Fibroblast of lung (primary cell): ENCODE data around the gene MYDGF. TPM values are rescaled to one million over a fixed set of nuclear protein-coding genes. Genes with fewer than 3 reads are reported as not detected.

ENCODE experiments used
- DNase-seq, 2 donors: peaks; one replicate each; pipeline versions ENCODE4 v3.0.0 to v3.0.0-alpha.2; 2010; ENCODE audit warnings: low read depth in 2 of 2
- H2AFZ ChIP-seq: 2 replicates; pipeline ENCODE4 v1.5.1; 2012; ENCODE audit warnings: low read length, control low read depth, inconsistent platforms
- H3K27ac ChIP-seq: 2 replicates; pipeline ENCODE4 v1.5.1; 2011; ENCODE audit warnings: low read length, control low read depth; ENCODE audit not compliant: insufficient read depth
- H3K27me3 ChIP-seq: 2 replicates; pipeline ENCODE4 v1.5.1; 2011; ENCODE audit warnings: mild to moderate bottlenecking, low read length; ENCODE audit not compliant: control insufficient read depth, insufficient read depth
- H3K36me3 ChIP-seq: 2 replicates; pipeline ENCODE4 v1.5.1; 2011; ENCODE audit warnings: low read length; ENCODE audit not compliant: control insufficient read depth, insufficient read depth
- H3K4me1 ChIP-seq: 2 replicates; pipeline ENCODE4 v1.5.1; 2011; ENCODE audit warnings: low read length; ENCODE audit not compliant: control insufficient read depth, insufficient read depth; ENCODE audit errors: extremely low read depth
- H3K4me2 ChIP-seq: 2 replicates; pipeline ENCODE4 v1.5.1; 2011; ENCODE audit warnings: low read length, control low read depth; ENCODE audit not compliant: insufficient read depth; ENCODE audit errors: extremely low read depth
- H3K4me3 ChIP-seq, 4 experiments: fragments of 200-600 bp in 1 of 4; sonication (generic) in 1 of 4; replicated peaks in 1 of 4; 2 replicates each; pipeline ENCODE4 v1.5.1; 2011 to 2016; ENCODE audit warnings: low read length in 4 of 4, low read depth in 3 of 4, mild to moderate bottlenecking in 3 of 4, control low read depth in 2 of 4, inconsistent platforms in 1 of 4, mixed read lengths in 1 of 4; ENCODE audit not compliant: insufficient read depth in 1 of 4; ENCODE audit errors: control extremely low read depth in 1 of 4
- H3K79me2 ChIP-seq: 2 replicates; pipeline ENCODE4 v1.5.1; 2012; ENCODE audit warnings: mild to moderate bottlenecking, low read length, inconsistent platforms; ENCODE audit not compliant: control insufficient read depth, insufficient read depth
- H3K9ac ChIP-seq: 2 replicates; pipeline ENCODE4 v1.5.1; 2011; ENCODE audit warnings: mild to moderate bottlenecking, low read length, control low read depth; ENCODE audit not compliant: insufficient read depth
- H3K9me3 ChIP-seq: 2 replicates; pipeline ENCODE4 v1.5.1; 2012; ENCODE audit warnings: low read depth, low read length; ENCODE audit not compliant: control insufficient read depth, insufficient read depth
- H4K20me1 ChIP-seq: 2 replicates; pipeline ENCODE4 v1.5.1; 2011; ENCODE audit warnings: low read length; ENCODE audit not compliant: control insufficient read depth, insufficient read depth; ENCODE audit errors: extremely low read depth
- CTCF ChIP-seq, 2 donors: IDR thresholded peaks in 1 of 2; conservative IDR thresholded peaks in 1 of 2; 1 replicate in 1 of 2; 2 replicates in 1 of 2; pipeline ENCODE4 v1.5.1; 2011 to 2012; ENCODE audit warnings: low read length in 2 of 2, control low read depth in 1 of 2, inconsistent platforms in 1 of 2, low read depth in 1 of 2, mild to moderate bottlenecking in 1 of 2
- EZH2 ChIP-seq: IDR thresholded peaks from 2 replicates; pipeline ENCODE4 v1.5.1; 2012; ENCODE audit warnings: low read length, control low read depth, mild to moderate bottlenecking; ENCODE audit errors: missing control alignments
- polyA plus RNA-seq, 2 donors: library from polyadenylated mRNA; depleted of rRNA in 1 of 2; stranded (reverse) in 1 of 2; unstranded in 1 of 2; fragments of >200 nt; gene quantifications; 2 replicates each; pipeline ENCODE4 v1.2.1, GENCODE V29; 2011 to 2012; ENCODE audit warnings: missing spikeins in 1 of 2
- total RNA-seq: library from RNA; depleted of rRNA; stranded (reverse); fragments of >200 nt; gene quantifications from 2 replicates; pipeline ENCODE4 v1.2.1, GENCODE V29; 2014

MYDGF gene
- total and polyA plus RNA-seq, 2 donors (not counting 1 experiment from before 2014, with no cell fraction given): 167 to 181 TPM

DNA sequence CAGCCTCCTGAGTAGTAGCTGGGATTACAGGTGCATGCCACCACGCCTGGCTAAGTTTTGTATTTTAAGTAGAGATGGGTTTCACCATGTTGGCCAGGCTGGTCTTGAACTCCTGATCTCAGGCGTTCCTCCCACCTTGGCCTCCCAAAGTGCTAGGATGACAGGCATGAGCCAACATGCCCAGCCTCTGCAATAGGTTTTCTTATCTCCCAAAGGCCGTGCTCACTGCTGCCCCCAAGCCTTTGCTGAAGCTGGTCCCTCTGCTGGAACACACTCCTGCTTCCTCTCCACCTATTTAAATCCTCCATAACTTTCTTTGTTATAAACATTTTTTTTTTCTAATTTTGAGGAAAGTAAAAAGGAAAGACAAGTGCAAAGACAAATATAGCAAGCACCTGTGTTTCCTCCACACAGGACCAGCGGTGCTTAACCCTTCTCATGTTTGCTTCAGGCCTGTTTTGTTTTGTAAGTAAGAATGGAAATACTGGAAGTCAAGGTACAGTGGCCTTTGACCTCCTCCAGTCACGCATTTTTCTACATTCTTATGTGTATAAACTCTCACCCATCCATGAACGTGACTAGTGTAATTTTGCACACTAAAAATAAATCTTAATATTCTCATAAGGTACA is 45.3 kb downstream of the MYDGF start:
- Histone ChIP-seq H3K9ac (no peak overlapping the region), H3K79me2 (no peaks in the 10 kb centered on the region), H4K20me1 (no peaks in the 10 kb centered on the region), H3K27ac (no peak overlapping the region), H3K9me3 (no peaks in the 10 kb centered on the region), H3K27me3 (peaks cover 3% of the 10 kb centered on the region), H3K4me2 (no peak overlapping the region), H2AFZ (no peak overlapping the region), H3K4me1 (no peaks in the 10 kb centered on the region), H3K36me3 (no peaks in the 10 kb centered on the region), H3K4me3 (no peak overlapping the region)
- TF ChIP-seq CTCF (conservative IDR thresholded peaks at IDR 0.05 in 1 of 2, IDR thresholded peaks at IDR 0.05 in 1 of 2; ENCODE audit: low read depth in 1 of 2, low read length in 2 of 2) (peak in 1 of 2 donors; percentile 42), EZH2 (no peak)
- DNase-seq: peak in 1 of 2 donors; percentile 17

DNA sequence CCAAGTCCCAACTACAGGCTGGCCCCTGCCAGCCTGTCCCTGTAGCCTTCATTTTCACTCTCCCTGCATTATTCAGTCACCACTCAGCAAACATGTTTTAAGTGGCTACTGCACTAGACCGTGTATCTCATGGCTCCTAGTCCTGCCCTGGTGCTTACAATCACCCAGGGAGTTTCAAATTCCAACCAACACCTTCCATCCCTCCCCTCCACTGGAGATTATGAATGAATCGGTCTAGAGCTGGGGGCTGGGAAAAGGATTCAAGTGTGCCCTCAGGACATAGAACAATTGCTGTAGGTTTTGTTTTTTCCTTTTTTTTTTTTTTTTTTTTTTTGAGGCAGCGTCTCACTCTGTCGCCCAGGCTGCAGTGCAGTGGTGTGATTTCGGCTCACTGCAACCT is 45.8 kb downstream of the MYDGF start:
- no peaks in the 10 kb centered on the region for H3K36me3 ChIP-seq
- H3K27ac ChIP-seq: no peak overlapping the region
- H3K4me1 ChIP-seq: no peaks in the 10 kb centered on the region
- TF ChIP-seq CTCF (conservative IDR thresholded peaks at IDR 0.05 in 1 of 2, IDR thresholded peaks at IDR 0.05 in 1 of 2; ENCODE audit: low read depth in 1 of 2, low read length in 2 of 2) (no peak), EZH2 (no peak)
- H3K4me2 ChIP-seq: no peak overlapping the region
- H3K9ac ChIP-seq: no peak overlapping the region
- no peaks in the 10 kb centered on the region for H3K9me3 ChIP-seq
- no peak overlapping the region for H3K4me3 ChIP-seq
- H3K27me3 ChIP-seq: peaks cover 3% of the 10 kb centered on the region
- H2AFZ ChIP-seq: no peak overlapping the region
- DNase-seq: no peak
- H3K79me2 ChIP-seq: no peaks in the 10 kb centered on the region
- no peaks in the 10 kb centered on the region for H4K20me1 ChIP-seq

DNA sequence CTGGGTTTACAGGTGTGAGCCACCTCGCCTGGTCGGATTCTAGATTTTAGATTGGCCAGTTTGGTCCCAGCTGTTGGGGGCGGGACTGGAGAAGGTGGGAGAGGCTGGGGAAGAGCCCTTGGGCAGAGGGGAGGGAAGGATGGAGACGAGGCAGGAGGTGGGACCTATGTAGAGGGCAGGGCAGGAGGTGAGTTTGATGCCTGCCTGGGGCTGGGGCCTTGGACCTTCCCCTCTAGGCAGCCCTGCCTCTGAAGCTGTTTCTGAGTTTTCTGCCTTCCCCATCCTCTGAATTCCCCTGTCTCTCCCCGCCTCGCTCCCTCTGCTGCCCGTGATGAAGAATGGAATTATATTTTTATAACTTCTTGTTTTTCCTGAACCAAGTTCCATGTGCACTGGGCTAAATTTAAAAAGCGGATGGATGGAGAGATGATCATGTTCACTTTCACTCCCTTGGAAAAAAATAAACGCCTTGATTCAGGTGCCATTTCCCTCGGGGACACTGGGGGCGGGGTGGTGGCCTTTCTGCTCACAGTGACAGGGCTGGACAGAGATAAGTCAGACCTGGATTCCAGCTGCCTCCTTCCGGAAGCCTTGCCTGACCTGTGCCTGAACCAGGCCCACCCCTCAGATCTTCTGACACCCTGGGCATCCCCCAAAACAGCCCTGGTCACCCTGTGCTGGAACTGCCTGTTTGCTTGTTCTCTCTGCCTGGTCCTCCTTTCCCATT is 47.3 kb downstream of the MYDGF start:
- no peaks in the 10 kb centered on the region for H3K36me3 ChIP-seq
- TF ChIP-seq EZH2: no peak
- TF ChIP-seq CTCF (conservative IDR thresholded peaks at IDR 0.05 in 1 of 2, IDR thresholded peaks at IDR 0.05 in 1 of 2; ENCODE audit: low read depth in 1 of 2, low read length in 2 of 2): peak; percentile 4 to 14
- H3K9me3 ChIP-seq: no peaks in the 10 kb centered on the region
- peaks cover 5% of the 10 kb centered on the region for H3K27me3 ChIP-seq
- H3K27ac ChIP-seq: no peak overlapping the region
- no peak overlapping the region for H3K4me3 ChIP-seq
- no peak overlapping the region for H3K4me2 ChIP-seq
- DNase-seq: no peak
- no peaks in the 10 kb centered on the region for H3K79me2 ChIP-seq
- H4K20me1 ChIP-seq: no peaks in the 10 kb centered on the region
- H3K9ac ChIP-seq: no peak overlapping the region
- no peaks in the 10 kb centered on the region for H3K4me1 ChIP-seq
- no peak overlapping the region for H2AFZ ChIP-seq
